ENCODE results near the gene MCRIP2.

Gene MCRIP2

DNA sequence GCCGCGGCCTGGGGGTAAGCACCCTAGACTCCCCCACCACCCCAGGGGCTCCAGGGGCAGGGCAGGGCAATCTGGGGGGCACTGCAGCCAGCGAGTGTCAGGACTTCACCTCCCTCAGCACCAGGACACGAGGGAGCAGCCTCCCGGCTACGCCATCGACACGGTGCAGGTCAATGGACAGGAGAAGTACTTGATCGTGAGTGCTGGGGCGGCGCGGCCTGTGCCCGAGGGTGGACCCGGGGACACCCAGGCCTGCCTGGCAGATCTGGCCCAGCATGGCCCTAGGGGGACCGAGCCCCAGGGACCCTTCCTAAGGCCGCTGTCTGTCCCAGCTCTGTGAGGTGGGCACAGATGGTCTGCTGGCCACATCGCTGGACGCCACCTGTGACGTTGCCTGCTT, 30.7 kb downstream of the MCRIP2 start:
- DNase-seq = no peak

- DNase-seq = no peak
These were observed 31.2 kb downstream of the MCRIP2 start for GRCh38 chr16:672851-673250.

DNA sequence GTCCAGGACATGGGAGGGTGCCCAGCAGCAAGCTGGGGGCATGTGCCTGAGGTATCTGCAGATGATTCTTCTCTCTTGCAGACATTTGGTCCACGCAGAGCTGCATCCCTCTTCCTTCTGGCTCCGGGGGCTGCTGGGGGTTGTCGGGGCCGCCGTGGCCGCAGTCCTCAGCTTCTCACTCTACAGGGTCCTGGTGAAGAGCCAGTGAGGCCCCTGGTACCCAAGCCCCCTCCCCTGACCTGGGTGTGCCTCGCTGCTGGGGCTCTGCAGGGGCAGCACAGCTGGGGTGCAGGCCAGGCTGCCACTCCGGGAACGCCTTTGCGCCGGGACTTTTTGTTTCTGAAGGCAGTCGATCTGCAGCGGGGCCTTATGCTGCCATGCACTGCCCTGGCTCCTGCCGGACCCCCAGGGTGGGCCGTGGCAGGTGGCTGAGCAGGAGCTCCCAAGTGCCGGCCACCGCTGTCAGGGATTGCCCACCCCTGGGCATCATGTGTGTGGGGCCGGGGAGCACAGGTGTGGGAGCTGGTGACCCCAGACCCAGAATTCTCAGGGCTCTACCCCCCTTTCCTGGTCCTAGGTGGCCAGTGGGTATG, 31.9 kb downstream of the MCRIP2 start:
- no peak for DNase-seq

- no peak for DNase-seq
These were observed 32.7 kb downstream of the MCRIP2 start for GRCh38 chr16:674214-674881.

DNA sequence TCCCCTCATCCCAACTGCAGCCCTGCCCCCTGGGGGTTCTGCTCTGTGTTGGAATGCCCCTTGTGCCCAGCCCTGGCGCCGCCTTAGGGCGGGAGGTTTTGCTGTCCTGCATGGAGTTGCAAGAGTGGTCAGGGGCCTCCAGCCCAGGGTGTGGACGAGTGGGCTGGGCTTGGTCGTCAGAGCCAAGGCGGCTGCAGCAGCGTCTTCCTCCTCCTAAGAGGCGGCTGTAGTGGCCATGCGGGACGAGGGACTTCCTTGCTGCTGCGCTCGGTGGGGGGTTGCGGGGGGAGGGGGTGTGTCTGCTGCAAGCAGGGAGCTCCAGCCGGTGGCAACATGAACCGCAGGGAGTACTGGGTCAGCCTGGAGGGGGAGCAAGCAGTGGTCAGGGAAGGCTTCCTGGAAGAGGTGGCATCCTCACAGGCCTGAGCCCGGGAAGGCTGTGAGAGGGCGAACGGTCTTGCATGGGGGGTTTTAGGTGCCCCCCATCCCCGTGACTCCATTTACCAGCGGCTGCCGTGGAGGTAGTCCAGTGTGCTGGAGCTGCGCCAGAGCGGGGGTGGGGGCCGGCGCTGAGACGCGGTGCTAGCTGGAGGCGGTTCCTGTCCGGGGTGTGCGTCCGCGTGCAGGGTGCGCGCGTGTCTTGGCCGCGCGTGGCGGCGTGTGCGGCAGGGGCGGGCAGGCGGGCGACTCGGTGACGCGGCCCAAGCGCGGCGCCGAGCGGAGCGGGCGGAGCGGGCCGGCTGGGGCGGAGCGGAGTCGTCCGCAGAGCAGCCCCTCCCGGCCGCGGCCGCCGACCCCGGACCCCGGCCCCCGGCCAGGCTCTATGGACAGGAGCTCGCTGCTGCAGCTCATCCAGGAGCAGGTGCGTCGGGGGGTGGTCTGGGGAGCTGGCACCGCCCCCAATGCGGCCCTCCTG, 33.6 kb downstream of the MCRIP2 start, which contains the start of gene RHBDL1:
TSS of gene RHBDL1 (plus strand) at position 704 of the 916 bp plus-strand sequence. CDS start at position 824, 120 bp downstream.
- no peak for DNase-seq

GRCh38 chr16:675884-676564, 34.4 kb downstream of the MCRIP2 start:
- no peak for DNase-seq

DNA sequence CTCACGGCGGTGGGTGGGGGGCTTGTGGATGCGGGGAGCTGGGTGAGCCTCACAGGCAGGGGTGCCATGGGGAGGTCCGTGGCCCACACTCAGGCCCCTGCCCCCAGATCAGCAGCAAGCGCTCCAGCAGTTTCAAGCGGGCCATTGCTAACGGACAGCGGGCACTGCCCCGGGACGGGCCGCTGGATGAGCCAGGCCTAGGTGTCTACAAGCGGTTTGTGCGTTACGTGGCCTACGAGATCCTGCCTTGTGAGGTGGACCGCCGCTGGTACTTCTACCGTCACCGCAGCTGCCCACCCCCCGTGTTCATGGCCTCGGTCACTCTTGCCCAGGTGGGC, 34.9 kb downstream of the MCRIP2 start:
- no peak for DNase-seq

DNA sequence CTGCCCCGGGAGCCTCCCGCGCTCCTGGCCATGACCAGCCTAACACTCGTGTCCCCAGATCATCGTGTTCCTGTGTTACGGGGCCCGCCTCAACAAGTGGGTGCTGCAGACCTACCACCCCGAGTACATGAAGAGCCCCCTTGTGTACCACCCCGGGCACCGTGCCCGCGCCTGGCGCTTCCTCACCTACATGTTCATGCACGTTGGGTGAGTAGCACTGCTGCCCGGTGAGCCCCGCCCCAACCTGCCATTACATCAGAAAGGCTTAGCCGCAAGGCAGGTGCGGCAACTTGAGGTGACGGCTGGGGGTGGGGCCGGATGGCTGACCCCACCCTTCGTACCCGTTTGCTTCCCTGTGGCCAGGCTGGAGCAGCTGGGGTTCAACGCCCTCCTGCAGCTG, 35.3 kb downstream of the MCRIP2 start:
- DNase-seq = no peak

DNA sequence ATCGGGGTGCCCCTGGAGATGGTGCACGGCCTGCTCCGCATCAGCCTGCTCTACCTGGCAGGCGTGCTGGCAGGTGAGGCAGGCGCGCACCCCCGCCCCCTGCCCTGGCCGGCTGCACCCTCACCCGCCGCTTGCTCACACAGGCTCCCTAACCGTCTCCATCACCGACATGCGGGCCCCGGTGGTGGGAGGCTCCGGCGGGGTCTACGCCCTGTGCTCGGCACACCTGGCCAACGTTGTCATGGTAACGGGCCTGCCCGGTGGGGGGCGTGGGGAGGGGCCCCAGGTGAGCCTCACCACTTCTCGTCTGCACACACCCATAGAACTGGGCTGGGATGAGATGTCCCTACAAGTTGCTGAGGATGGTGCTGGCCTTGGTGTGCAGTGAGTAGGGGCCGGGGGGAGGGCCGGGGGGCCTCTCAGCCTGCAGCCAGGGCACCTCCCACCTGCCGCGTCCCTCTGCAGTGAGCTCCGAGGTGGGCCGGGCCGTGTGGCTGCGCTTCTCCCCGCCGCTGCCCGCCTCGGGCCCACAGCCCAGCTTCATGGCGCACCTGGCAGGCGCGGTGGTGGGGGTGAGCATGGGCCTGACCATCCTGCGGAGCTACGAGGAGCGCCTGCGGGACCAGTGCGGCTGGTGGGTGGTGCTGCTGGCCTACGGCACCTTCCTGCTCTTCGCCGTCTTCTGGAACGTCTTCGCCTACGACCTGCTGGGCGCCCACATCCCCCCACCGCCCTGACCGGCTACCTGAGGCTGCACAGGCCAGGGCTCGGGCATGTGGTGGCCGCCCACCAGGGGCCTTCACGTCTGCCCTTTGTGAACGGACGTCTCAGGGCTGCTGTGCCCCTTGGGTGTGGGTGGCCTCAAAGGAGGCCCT, 35.9 kb downstream of the MCRIP2 start:
- no peak for DNase-seq

DNA sequence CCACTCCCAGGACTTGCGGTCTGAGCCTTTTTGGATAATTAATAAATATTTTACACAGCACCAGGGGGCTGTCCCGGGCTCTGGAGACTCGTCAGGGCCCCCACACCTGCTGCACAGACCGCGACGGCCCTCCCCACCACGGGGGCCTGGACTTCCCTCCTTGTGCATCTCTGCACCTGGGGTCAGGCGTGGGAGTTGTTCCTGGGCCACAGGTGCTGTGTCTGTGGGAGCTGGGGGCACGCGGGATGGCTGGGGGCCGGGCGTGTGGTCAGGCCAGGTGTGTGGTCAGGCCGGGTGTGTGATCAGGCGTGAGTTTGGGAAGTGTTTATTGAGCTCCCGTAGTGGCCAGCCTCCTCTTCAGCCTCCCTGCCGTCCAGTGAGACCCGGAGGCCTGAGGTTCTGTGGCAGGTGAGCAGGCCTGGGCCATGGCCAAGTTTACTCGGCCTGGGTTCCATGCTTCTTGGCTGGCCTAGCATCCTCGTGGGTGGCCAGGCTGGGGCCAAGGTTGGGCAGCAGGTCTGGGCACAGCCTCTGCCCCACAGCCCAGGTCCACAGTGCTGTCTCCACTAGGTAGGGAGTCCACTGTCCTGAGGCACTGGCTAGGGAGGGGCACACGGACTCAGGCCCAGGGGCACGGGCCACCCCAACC, 36.7 kb downstream of the MCRIP2 start:
- DNase-seq = no peak

DNA sequence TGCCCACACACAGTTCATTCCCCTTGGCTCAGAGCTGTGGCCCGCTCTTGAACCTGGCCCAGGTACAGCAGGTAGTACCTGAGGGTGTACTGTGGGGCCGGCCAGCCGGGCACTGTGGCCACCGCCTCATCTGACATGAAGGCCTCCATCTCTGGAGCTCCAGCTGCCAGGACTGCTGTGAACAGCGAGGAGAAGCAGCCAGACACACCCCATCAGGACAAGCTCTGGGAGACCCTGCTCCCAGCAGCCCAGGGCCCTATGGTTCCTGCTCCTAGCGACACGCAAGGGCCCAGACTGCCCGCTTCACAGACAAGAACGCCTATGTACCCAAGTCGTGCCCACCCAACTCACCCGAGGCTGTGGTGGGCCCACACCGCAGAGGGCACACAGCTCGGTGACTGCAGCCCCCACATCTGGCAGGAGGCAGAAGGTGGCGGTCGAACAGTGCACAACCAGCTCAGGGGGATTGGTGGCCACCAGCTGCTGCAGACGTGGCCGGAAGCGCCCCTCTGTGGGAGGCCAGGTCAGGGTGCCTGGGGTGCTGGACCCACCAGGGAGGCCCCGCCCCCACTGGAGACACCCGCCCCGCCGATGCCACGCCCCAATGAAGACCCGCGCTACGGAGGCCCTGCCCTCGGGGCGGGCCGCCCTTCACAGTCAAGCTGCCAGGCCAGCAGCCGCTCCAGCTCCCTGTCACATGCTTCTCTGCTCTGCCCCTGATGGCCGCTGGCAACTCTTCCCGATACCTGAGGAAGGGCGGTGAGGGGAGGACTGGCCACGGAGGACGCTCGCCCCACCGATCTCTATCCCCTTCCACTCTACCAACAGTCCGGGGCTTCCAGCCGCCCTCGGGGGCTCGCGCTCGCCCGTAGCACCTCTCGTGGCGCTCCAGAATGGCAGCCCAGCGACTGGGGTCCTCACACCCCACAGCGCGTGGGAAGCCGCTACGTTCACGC, 37.5 kb downstream of the MCRIP2 start:
- peak; percentile 56 for DNase-seq

GRCh38 chr16:679814-680624, 38.4 kb downstream of the MCRIP2 start, which contains the start of gene STUB1:
Gene STUB1, plus strand, starts transcription at chr16:680410. Its CDS starts 116 bp downstream, at chr16:680526.
- DNase-seq = peak; percentile 83

GRCh38 chr16:680625-680945, 39.0 kb downstream of the MCRIP2 start:
- DNase-seq = no peak

DNA sequence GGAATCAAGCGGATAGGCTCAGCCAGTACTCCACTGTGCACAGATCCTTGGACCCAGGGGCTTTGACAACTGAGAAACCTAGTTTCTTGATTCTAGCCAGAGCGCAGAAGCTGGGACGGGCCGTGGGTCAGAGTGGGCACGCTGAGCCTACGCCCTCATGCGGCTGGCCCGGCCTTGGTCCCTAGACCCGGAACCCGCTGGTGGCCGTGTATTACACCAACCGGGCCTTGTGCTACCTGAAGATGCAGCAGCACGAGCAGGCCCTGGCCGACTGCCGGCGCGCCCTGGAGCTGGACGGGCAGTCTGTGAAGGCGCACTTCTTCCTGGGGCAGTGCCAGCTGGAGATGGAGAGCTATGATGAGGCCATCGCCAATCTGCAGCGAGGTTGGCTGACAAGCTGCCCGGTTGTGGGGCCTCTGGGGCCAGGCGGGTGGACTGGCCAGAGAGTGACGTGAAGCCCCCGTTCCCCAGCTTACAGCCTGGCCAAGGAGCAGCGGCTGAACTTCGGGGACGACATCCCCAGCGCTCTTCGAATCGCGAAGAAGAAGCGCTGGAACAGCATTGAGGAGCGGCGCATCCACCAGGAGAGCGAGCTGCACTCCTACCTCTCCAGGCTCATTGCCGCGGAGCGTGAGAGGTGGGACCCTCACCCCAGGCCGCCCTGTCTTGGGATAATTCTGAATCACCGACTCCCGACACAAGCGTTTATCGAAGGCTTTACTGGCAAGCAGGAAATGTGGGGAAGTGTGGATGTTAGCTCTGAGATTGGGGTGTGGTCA, 39.5 kb downstream of the MCRIP2 start:
- no peak for DNase-seq

DNA sequence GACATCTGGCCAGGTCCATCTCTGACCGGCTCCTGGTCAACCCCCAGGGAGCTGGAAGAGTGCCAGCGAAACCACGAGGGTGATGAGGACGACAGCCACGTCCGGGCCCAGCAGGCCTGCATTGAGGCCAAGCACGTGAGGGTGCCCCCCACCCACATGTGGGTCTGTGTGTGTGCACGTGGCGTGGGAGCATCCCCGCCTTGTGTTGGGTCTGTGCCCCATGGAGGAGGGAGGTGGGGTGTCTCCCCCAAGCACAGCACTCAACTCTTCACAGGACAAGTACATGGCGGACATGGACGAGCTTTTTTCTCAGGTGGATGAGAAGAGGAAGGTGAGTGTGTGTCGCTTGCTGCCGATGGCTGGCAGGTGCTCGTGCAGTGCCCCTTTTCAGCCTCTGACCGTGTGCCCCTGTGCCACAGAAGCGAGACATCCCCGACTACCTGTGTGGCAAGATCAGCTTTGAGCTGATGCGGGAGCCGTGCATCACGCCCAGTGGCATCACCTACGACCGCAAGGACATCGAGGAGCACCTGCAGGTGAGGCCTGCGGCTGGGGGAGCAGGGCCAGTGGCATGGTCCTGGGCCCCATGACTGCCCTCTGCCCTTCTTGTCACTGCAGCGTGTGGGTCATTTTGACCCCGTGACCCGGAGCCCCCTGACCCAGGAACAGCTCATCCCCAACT, 40.3 kb downstream of the MCRIP2 start:
- DNase-seq = no peak

GRCh38 chr16:682493-683395, 41.1 kb downstream of the MCRIP2 start:
- DNase-seq = no peak

Measured in CD4-positive, alpha-beta T cell treated with Interferon gamma for 1 hour (primary cell).